Astrocyte (in vitro differentiated cells and primary cell): ENCODE results near the gene DNAH2. TPM values are rescaled to one million over a fixed set of nuclear protein-coding genes. Genes with fewer than 3 reads are reported as not detected.

ENCODE experiments used
- DNase-seq: peaks from one replicate; pipeline ENCODE4 v3.0.0-alpha.2; 2010; ENCODE audit warnings: low read depth
- FAIRE-seq: peaks from 2 replicates; lab custom pipeline; 2011; peaks lifted over from hg19 to GRCh38; lab: Jason Lieb, UNC
- H2AFZ ChIP-seq: 2 replicates; pipeline ENCODE4 v1.6.0; 2012; ENCODE audit warnings: low read depth, low read length, inconsistent platforms
- H3K27ac ChIP-seq: 2 replicates; pipeline ENCODE4 v1.5.1; 2011; ENCODE audit warnings: low read depth, low read length, inconsistent platforms
- H3K27me3 ChIP-seq: 2 replicates; pipeline ENCODE4 v1.6.0; 2011; ENCODE audit warnings: low read length, inconsistent platforms; ENCODE audit not compliant: insufficient read depth
- H3K36me3 ChIP-seq: 2 replicates; pipeline ENCODE4 v1.5.1; 2011; ENCODE audit warnings: low read length, inconsistent platforms; ENCODE audit not compliant: insufficient read depth
- H3K4me1 ChIP-seq: 2 replicates; pipeline ENCODE4 v1.5.1; 2011; ENCODE audit warnings: low read length, inconsistent platforms; ENCODE audit not compliant: insufficient read depth
- H3K4me2 ChIP-seq: 2 replicates; pipeline ENCODE4 v1.6.0; 2012; ENCODE audit warnings: low read length, inconsistent platforms
- H3K4me3 ChIP-seq: 2 replicates; pipeline ENCODE4 v1.5.1; 2011; ENCODE audit warnings: low read depth, mild to moderate bottlenecking, low read length, inconsistent platforms; ENCODE audit not compliant: insufficient read depth
- H3K79me2 ChIP-seq: 2 replicates; pipeline ENCODE4 v1.6.0; 2012; ENCODE audit warnings: mild to moderate bottlenecking, low read length, inconsistent platforms; ENCODE audit not compliant: insufficient read depth
- H3K9ac ChIP-seq: 2 replicates; pipeline ENCODE4 v1.6.0; 2012; ENCODE audit warnings: mild to moderate bottlenecking, low read length, inconsistent platforms
- H3K9me3 ChIP-seq: 2 replicates; pipeline ENCODE4 v1.5.1; 2012; ENCODE audit warnings: low read depth, mild to moderate bottlenecking, low read length, inconsistent platforms; ENCODE audit not compliant: insufficient read depth
- H4K20me1 ChIP-seq: 2 replicates; pipeline ENCODE4 v1.6.0; 2012; ENCODE audit warnings: low read length, inconsistent platforms; ENCODE audit not compliant: insufficient read depth
- H3K27ac Mint-ChIP-seq: one replicate; pipeline ENCODE4 v1.8.0; 2021; ENCODE audit warnings: mild to moderate bottlenecking, mixed read lengths; ENCODE audit not compliant: unreplicated experiment
- H3K27me3 Mint-ChIP-seq: one replicate; pipeline ENCODE4 v1.8.0; 2021; ENCODE audit warnings: low read depth, mixed read lengths; ENCODE audit not compliant: unreplicated experiment
- H3K36me3 Mint-ChIP-seq: one replicate; pipeline ENCODE4 v1.8.0; 2021; ENCODE audit warnings: low read depth, mixed read lengths; ENCODE audit not compliant: unreplicated experiment
- H3K4me1 Mint-ChIP-seq: one replicate; pipeline ENCODE4 v1.8.0; 2021; ENCODE audit warnings: low read depth, mixed read lengths; ENCODE audit not compliant: unreplicated experiment
- H3K4me3 Mint-ChIP-seq: one replicate; pipeline ENCODE4 v1.8.0; 2021; ENCODE audit warnings: mild to moderate bottlenecking, moderate library complexity, mixed read lengths; ENCODE audit not compliant: unreplicated experiment
- H3K9me3 Mint-ChIP-seq: one replicate; pipeline ENCODE4 v1.8.0; 2021; ENCODE audit warnings: mild to moderate bottlenecking, mixed read lengths; ENCODE audit not compliant: unreplicated experiment
- EZH2 ChIP-seq: IDR thresholded peaks from 2 replicates; pipeline ENCODE4 v1.6.1; 2012; ENCODE audit warnings: mild to moderate bottlenecking, low read length, inconsistent platforms; ENCODE audit not compliant: insufficient read depth
- total RNA-seq: library from RNA; stranded (reverse); gene quantifications from 2 replicates; pipeline ENCODE4 v1.2.1, GENCODE V29; 2021
- TF ChIP-seq, protein P1 (sequence below): IDR thresholded peaks from 2 replicates; pipeline ENCODE4 v1.5.1; 2011; ENCODE audit warnings: low read depth, mild to moderate bottlenecking, inconsistent platforms, low read length, moderate library complexity; ENCODE audit not compliant: insufficient read depth

Gene DNAH2
- total RNA-seq, 1 donor from 2014 or later: 0.11 TPM

DNA sequence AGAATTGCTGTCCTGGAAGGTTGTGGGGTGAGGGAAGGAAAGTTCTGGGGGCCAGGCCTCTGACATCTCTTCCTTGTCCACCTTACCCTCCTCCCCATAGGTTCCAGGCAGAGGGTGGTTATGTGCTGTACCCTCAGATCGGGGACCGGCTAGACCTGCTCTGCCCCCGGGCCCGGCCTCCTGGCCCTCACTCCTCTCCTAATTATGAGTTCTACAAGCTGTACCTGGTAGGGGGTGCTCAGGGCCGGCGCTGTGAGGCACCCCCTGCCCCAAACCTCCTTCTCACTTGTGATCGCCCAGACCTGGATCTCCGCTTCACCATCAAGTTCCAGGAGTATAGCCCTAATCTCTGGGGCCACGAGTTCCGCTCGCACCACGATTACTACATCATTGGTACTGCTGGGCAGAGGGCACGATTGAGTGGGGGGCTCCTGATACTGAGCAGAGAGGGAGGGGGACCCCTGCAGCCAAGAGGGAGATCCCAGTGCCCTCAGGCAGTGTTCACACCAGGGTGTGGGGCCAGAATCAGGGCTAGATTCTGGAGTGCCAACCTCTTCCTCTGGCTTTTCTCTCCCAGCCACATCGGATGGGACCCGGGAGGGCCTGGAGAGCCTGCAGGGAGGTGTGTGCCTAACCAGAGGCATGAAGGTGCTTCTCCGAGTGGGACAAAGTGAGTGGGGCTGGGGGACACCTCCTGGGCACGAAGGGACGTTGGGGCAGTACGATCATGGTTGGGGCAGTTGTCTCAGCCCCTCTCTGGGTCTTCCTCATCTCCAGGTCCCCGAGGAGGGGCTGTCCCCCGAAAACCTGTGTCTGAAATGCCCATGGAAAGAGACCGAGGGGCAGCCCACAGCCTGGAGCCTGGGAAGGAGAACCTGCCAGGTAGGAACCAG, 9.4 kb upstream of the DNAH2 start:
- Histone ChIP-seq H3K9ac (no peak overlapping the region), H3K79me2 (no peaks in the 10 kb centered on the region), H3K4me3 (no peak overlapping the region), H3K4me1 (peaks cover 16% of the 10 kb centered on the region), H3K4me2 (no peak overlapping the region), H3K27ac (no peak overlapping the region), H2AFZ (no peak overlapping the region), H3K36me3 (no peaks in the 10 kb centered on the region), H3K9me3 (no peaks in the 10 kb centered on the region), H3K27me3 (peaks cover 35% of the 10 kb centered on the region), H4K20me1 (peaks cover 2% of the 10 kb centered on the region)
- Mint-ChIP-seq H3K9me3 (no peaks in the 10 kb centered on the region), H3K36me3 (peaks cover 5% of the 10 kb centered on the region), H3K27me3 (peaks cover 17% of the 10 kb centered on the region), H3K4me3 (no peak overlapping the region), H3K27ac (peak overlapping the region; percentile 19), H3K4me1 (peaks cover 11% of the 10 kb centered on the region)
- no peak for DNase-seq
- TF ChIP-seq, protein P1, sequence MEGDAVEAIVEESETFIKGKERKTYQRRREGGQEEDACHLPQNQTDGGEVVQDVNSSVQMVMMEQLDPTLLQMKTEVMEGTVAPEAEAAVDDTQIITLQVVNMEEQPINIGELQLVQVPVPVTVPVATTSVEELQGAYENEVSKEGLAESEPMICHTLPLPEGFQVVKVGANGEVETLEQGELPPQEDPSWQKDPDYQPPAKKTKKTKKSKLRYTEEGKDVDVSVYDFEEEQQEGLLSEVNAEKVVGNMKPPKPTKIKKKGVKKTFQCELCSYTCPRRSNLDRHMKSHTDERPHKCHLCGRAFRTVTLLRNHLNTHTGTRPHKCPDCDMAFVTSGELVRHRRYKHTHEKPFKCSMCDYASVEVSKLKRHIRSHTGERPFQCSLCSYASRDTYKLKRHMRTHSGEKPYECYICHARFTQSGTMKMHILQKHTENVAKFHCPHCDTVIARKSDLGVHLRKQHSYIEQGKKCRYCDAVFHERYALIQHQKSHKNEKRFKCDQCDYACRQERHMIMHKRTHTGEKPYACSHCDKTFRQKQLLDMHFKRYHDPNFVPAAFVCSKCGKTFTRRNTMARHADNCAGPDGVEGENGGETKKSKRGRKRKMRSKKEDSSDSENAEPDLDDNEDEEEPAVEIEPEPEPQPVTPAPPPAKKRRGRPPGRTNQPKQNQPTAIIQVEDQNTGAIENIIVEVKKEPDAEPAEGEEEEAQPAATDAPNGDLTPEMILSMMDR: no peak
- no peak for TF ChIP-seq EZH2
- no peak for FAIRE-seq

DNA sequence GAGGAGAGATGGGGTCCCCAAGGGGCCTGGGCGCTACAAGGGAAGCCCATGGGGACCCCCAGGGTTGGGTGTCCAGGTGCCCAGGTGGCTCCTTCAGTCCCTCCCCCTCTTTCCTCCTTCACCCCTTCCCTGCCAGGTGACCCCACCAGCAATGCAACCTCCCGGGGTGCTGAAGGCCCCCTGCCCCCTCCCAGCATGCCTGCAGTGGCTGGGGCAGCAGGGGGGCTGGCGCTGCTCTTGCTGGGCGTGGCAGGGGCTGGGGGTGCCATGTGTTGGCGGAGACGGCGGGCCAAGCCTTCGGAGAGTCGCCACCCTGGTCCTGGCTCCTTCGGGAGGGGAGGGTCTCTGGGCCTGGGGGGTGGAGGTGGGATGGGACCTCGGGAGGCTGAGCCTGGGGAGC, 8.5 kb upstream of the DNAH2 start:
- peaks cover 12% of the 10 kb centered on the region for H3K4me1 ChIP-seq
- no peak overlapping the region for H3K27ac ChIP-seq
- Mint-ChIP-seq H3K27ac (no peak overlapping the region), H3K4me3 (no peak overlapping the region), H3K4me1 (peaks cover 4% of the 10 kb centered on the region), H3K36me3 (peaks cover 5% of the 10 kb centered on the region), H3K27me3 (peaks cover 24% of the 10 kb centered on the region), H3K9me3 (no peaks in the 10 kb centered on the region)
- no peaks in the 10 kb centered on the region for H4K20me1 ChIP-seq
- no peak overlapping the region for H2AFZ ChIP-seq
- no peak for TF ChIP-seq EZH2
- TF ChIP-seq, protein P1: no peak
- FAIRE-seq: no peak
- H3K4me3 ChIP-seq: no peak overlapping the region
- H3K36me3 ChIP-seq: no peaks in the 10 kb centered on the region
- H3K9me3 ChIP-seq: no peaks in the 10 kb centered on the region
- DNase-seq: no peak
- H3K9ac ChIP-seq: no peak overlapping the region
- H3K79me2 ChIP-seq: no peaks in the 10 kb centered on the region
- peaks cover 39% of the 10 kb centered on the region for H3K27me3 ChIP-seq
- H3K4me2 ChIP-seq: no peak overlapping the region

DNA sequence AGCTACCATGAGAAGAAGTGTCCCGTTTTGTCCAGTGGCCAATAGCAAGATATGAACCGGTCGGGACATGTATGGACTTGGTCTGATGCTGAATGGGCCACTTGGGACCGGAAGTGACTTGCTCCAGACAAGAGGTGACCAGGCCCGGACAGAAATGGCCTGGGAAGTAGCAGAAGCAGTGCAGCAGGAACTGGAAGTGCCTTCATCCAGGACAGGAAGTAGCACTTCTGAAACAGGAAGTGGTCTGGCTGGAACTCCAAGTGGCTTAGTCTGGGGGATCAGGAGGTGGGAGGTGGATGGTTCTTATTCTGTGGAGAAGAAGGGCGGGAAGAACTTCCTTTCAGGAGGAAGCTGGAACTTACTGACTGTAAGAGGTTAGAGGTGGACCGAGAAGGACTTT, 7.2 kb upstream of the DNAH2 start:
- peaks cover 26% of the 10 kb centered on the region for H3K27me3 Mint-ChIP-seq
- FAIRE-seq (no peak), DNase-seq (no peak)
- H3K9me3 Mint-ChIP-seq: no peaks in the 10 kb centered on the region
- peaks cover 3% of the 10 kb centered on the region for H3K4me1 Mint-ChIP-seq
- no peak overlapping the region for H3K9ac ChIP-seq
- H3K4me3 Mint-ChIP-seq: no peak overlapping the region
- no peak for TF ChIP-seq EZH2
- TF ChIP-seq, protein P1: no peak
- no peak overlapping the region for H3K4me2 ChIP-seq
- no peaks in the 10 kb centered on the region for H3K9me3 ChIP-seq
- H3K4me3 ChIP-seq: no peak overlapping the region
- H3K4me1 ChIP-seq: peaks cover 4% of the 10 kb centered on the region
- H3K27ac Mint-ChIP-seq: no peak overlapping the region
- H3K27ac ChIP-seq: no peak overlapping the region
- H2AFZ ChIP-seq: peak overlapping the region; percentile 57
- H3K27me3 ChIP-seq: peaks cover 35% of the 10 kb centered on the region
- no peaks in the 10 kb centered on the region for H4K20me1 ChIP-seq
- no peaks in the 10 kb centered on the region for H3K79me2 ChIP-seq
- peaks cover 5% of the 10 kb centered on the region for H3K36me3 Mint-ChIP-seq
- no peaks in the 10 kb centered on the region for H3K36me3 ChIP-seq
